GM12872 (cell line): ENCODE measurements around the gene SUGP2.

Source experiments
- TF ChIP-seq, protein P1 (sequence below): IDR thresholded peaks from 3 replicates; pipeline ENCODE4 v1.5.1; 2011; ENCODE audit warnings: low read depth, mild to moderate bottlenecking, low read length, moderate library complexity; ENCODE audit not compliant: insufficient read depth

SUGP2 gene

DNA sequence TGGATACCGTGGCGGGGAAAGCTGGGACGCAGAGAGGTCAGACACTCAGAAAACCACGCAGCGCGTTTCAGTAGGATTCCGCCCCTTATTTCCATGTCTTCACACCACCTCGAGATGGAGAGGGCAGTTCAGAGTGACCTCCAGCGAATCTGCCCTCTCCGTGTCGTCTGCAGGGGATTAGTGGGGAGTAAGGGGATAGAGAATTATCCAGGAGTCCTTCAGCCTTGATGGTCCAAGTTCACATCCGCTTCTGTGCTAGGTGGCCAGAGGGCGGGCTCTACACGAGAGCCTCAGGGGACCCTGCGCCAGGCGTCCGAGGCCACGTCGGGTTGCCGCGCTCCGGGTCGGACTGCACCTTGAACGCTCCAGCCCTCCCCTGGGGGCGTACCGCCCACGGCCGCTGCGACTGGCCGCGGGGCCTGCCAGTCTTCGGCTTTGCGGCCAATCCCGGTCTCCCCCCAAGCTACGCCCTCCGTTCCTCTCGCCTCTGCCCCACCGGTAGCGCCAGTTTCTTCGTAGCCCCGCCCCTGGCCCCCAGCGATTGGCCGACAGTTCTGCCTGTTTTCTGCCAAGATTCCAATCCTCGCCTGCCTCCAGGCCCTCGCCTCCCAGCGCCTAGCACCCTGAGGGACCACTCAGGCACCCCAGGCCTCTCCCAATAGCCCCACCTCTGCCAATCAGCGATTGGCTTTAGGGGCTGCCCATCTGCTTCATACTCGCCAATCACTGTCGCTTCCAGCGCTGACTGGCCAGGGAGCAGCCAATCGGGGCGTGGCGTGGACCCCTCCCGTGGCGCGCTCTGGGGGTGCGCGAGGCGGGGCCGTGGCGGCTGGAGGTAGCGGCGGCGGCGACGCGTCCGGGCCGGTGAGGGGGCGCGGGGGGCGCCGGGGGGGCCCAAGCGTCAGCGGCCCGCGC is 30.1 kb upstream of the SUGP2 start, which contains the start of gene SLC25A42:
SLC25A42 (plus strand) TSS at position 812 of the 915 bp plus-strand sequence. CDS start 32,131 bp downstream, outside the sequence.
- TF ChIP-seq, protein P1, sequence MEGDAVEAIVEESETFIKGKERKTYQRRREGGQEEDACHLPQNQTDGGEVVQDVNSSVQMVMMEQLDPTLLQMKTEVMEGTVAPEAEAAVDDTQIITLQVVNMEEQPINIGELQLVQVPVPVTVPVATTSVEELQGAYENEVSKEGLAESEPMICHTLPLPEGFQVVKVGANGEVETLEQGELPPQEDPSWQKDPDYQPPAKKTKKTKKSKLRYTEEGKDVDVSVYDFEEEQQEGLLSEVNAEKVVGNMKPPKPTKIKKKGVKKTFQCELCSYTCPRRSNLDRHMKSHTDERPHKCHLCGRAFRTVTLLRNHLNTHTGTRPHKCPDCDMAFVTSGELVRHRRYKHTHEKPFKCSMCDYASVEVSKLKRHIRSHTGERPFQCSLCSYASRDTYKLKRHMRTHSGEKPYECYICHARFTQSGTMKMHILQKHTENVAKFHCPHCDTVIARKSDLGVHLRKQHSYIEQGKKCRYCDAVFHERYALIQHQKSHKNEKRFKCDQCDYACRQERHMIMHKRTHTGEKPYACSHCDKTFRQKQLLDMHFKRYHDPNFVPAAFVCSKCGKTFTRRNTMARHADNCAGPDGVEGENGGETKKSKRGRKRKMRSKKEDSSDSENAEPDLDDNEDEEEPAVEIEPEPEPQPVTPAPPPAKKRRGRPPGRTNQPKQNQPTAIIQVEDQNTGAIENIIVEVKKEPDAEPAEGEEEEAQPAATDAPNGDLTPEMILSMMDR, result no peak

DNA sequence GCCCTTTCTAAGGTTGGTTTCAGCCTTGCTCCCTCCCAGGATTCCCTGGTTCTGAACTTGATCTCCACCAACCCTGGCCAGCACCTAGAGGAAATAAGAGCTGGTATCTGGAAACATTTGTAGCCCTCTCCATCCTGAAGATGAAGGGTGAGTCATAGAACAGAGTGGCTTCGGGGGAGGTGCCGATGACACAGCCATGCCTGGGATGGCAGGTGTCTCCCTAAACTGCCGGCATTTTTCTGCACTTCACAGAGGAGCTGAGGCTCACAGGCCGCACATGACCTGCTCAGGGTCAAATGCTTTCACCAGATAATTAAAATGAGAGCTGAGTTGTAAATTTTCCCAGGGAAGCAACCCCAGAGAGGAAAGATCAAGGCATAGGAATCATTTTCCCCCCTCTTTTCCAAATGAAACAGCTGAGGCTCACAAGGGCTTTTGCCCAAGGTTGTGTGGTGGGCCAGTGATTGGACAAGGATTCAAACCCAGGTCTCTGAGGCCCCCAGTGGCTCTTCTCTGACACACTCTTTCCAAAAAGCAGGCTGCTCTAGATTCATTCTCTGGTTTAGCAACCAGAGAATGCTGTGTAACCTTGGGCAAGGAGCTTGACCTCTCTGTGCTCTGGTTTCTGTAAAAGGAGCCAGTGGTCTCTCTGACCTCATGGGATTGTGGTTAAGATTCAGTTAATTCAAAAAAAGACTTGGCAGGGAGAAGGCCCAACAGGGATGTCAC is 29.3 kb upstream of the SUGP2 start:
- TF ChIP-seq, protein P1, result no peak; the same call in 2 of the 3 replicates

DNA sequence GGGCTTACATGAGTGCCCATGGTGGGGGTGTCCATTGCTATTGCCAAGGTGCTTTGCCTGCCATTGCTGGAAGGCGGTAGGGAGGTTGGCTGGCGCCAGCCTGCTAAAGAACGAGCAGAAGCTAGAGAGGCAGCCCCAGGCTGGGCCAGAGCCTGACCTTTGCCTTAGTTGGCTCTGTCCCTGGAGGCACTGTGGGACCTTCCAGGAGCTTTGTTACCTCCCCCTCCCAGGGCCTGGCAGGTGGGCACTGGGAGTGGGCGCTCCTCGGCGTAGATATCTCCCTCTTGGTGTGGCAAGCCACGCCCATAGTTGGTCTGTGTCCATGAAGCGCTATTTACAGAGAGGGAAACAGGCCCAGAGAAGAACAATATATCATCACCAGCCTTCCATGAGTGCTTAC is 28.2 kb upstream of the SUGP2 start:
- TF ChIP-seq, protein P1, result no peak

DNA sequence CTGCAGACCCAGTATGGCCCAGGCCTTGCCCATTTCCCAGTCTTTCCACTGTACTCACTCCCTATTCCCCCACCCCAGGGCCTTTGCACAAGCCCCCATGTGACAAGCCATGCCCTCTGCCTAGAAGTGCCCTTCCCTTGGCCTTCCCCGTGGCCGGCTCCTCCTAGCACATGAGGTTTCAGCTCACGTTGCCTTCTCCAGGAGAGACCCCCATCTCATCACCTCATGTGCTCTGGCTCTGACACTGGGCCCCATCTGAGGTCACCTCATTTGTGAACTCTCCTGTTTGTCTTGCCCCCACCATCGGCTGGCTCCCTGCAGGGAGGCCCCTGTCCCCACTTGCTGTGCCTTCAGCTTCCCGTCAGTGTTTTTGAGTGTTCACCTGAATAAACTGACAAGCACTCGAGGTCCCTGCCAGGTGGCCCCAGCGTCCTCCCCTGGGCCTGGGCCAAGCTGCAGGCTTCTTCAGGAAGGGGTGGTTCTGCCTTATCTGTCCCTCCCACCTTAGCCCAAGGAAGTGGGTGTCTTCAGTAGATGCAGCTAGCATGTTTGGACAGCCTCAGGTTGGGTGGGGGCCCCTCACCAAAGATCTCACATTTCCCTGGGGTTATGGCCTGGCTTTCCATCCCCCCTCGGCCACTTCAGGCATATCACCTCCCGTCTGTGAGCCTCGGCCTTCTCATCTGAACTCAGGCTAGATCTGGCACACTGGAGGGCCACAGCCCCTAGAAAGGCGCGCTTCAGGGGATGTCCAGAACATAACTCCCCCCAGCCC is 26.7 kb upstream of the SUGP2 start:
- TF ChIP-seq, protein P1, result no peak

DNA sequence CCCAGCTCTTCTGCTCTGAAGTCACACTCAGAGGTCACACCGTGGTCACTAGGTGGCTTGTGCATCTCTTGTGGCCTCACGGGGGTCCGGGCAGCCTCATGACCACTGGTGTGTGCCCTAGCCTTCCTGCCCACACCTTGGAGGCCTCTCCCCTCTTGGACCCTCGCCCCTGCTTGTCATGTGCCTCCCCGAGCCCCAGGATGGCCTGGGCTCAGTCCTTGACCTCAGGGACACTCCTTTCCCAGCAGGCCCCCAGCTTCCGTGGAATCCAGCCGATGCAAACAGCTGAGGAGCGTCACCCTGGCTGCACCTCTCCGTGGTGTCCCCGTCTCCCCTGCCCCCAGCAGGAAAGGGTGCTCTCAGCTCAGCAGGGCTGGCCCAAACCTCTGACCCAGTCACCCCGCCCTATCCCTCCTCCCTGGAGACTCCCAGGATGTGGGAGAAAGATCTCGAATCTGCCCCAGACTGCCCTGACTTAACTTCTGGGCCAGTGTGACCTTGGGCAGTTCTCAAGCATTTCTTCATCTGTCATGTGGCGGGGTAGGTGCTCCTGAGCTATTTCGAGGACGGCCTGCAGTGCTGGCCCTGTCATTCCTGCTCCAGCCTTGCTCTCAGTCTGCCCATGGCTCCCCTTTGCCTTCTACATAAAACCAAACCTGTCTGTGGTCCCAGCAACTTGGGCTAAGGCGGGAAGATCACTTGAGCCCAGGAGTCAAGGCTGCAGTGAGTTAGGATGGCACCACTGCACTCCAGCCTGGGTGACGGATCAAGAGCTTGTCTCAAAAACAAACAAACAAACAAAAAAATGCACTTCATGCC is 25.9 kb upstream of the SUGP2 start:
- TF ChIP-seq, protein P1, result no peak

DNA sequence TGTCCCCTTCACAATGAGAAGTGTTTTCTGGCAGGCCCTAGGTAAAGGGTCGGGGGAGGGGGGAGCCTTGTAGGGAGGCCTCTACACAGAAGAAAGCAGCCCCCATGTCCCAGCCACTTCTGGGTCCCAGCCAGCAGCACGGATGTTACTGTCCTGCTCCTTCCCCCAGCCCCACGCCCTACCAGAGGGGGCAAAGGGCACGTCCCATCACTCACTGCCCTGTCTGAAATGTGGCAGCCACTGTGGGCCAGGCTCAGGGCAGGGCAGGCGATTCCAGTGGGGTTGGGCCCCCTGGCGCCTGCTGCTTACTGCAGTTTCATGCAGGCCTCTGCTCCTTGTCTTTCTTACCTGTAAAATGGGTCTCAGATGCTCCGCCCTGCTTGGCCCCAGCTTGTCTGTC is 24.4 kb upstream of the SUGP2 start:
- TF ChIP-seq, protein P1, result no peak
